ENCODE results near the gene DBN1. TPM values are rescaled to one million over a fixed set of nuclear protein-coding genes. Genes with fewer than 3 reads are reported as not detected.

Gene DBN1
- total RNA-seq, 4 donors from 2014 or later = 61.4 to 98.8 (median 68.0) TPM

GRCh38 chr5:177494346-177495195 lies 21.1 kb upstream of the DBN1 start:
- WGBS, 2 donors = 62 to 64% methylated on average over 9 to 10 of the region's 11 CpGs
- intact Hi-C loops (cut with DNase I) = no loop called here
- H3K4me1 ChIP-seq = peaks cover 19 to 51% of the 10 kb centered on the region in 2 donors
- peak; percentile 25 to 30 for DNase-seq
- TF ChIP-seq POLR2A (IDR thresholded peaks at IDR 0.05) = no peak
- TF ChIP-seq CTCF (IDR thresholded peaks at IDR 0.05) = no peak
- no peak overlapping the region for H3K4me3 ChIP-seq (replicated peaks in 1 of 3)
- peaks cover 0 to 6% of the 10 kb centered on the region in 2 donors for H3K36me3 ChIP-seq
- H3K27me3 ChIP-seq = no peaks in the 10 kb centered on the region
- H3K9me3 ChIP-seq = no peaks in the 10 kb centered on the region
- peak overlapping the region in 2 of 3 donors; percentile 58 to 70 for H3K27ac ChIP-seq

GRCh38 chr5:177493795-177494345 lies 20.4 kb upstream of the DBN1 start:
- intact Hi-C loops (cut with DNase I) = no loop called here
- Histone ChIP-seq H3K27me3 (no peaks in the 10 kb centered on the region), H3K27ac (peak overlapping the region in 2 of 3 donors; percentile 58 to 70), H3K4me3 (replicated peaks in 1 of 3) (no peak overlapping the region), H3K36me3 (peaks cover 0 to 6% of the 10 kb centered on the region in 2 donors), H3K9me3 (no peaks in the 10 kb centered on the region), H3K4me1 (peaks cover 19 to 51% of the 10 kb centered on the region in 2 donors)
- no peak for TF ChIP-seq POLR2A (IDR thresholded peaks at IDR 0.05)
- TF ChIP-seq CTCF (IDR thresholded peaks at IDR 0.05) = no peak
- 82 to 88% methylated on average over 5 of the region's 5 CpGs for WGBS, 2 donors
- no peak for DNase-seq

GRCh38 chr5:177492841-177493240 lies 19.4 kb upstream of the DBN1 start:
- H3K36me3 ChIP-seq = peaks cover under 1 to 8% of the 10 kb centered on the region in 2 donors
- no peaks in the 10 kb centered on the region for H3K9me3 ChIP-seq
- intact Hi-C loops (cut with DNase I) = no loop called here
- no peak for TF ChIP-seq CTCF (IDR thresholded peaks at IDR 0.05)
- DNase-seq = peak; percentile 26 to 81
- no peaks in the 10 kb centered on the region for H3K27me3 ChIP-seq
- H3K4me1 ChIP-seq = peaks cover 19 to 44% of the 10 kb centered on the region in 2 donors
- H3K27ac ChIP-seq = no peak overlapping the region
- 41 to 60% methylated on average over 6 to 7 of the region's 7 CpGs for WGBS, 2 donors
- H3K4me3 ChIP-seq (replicated peaks in 1 of 3) = no peak overlapping the region

- WGBS, 2 donors = 92 to 94% methylated on average over 12 to 53 of the region's 54 CpGs
- intact Hi-C loops (cut with DNase I) = no loop called here
- Histone ChIP-seq H3K4me1 (peaks cover 19 to 42% of the 10 kb centered on the region in 2 donors), H3K27me3 (no peaks in the 10 kb centered on the region), H3K9me3 (no peaks in the 10 kb centered on the region), H3K27ac (no peak overlapping the region), H3K36me3 (peaks cover 7 to 15% of the 10 kb centered on the region in 2 donors), H3K4me3 (replicated peaks in 1 of 3) (no peak overlapping the region)
- DNase-seq = no peak
- TF ChIP-seq POLR2A (IDR thresholded peaks at IDR 0.05) = no peak
- TF ChIP-seq CTCF (IDR thresholded peaks at IDR 0.05) = no peak
Observed at GRCh38 chr5:177491983-177492746, 18.7 kb upstream of the DBN1 start.
